ENCODE measurements around the gene RAE1. TPM values are rescaled to one million over a fixed set of nuclear protein-coding genes. Genes with fewer than 3 reads are reported as not detected.

The RAE1 gene
- total RNA-seq, 1 experiment from 2014 or later = 64.1 TPM

DNA sequence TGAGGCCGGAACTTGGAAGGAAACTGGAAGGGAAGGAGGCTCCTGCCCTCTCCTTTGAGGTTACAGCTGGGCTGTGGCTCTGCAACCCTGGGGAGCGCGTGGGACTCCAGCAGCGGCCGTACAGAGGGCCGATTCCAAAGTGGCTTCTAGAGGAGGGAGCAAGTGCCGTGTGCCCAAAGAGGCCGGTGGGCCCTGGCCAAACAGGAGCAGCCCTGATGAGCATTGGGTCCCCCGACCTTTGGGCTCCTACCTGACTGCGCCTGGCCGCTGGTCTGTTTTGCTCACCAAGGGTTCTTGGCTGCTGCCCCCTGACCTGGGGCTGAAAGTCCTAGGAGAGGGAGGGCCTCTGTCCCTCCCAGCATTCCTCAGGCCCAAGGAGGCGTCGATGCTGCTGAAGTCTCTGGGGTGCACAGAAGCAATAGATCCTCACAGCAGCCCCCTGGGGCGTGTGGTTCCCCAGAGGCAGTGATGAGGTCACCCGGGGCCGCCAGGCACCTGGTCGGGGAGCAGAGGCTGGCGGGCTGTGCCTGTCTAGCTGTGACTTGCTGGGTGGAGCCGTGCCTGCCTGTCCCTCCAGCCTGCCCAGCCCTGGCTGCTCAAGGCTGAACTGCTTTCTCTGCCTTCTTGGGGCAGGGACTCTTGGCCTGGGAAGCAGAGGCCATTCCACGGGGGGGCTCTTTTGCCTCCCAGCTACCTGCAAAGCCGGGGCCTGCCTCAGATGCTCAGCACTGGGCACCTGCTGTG is 49.9 kb downstream of the RAE1 start:
- H3K36me3 Mint-ChIP-seq (ENCODE audit: insufficient read depth, unreplicated experiment) = peaks cover 6% of the 10 kb centered on the region
- H3K9me3 Mint-ChIP-seq (ENCODE audit: low read depth, unreplicated experiment) = no peaks in the 10 kb centered on the region
- no peaks in the 10 kb centered on the region for H3K4me1 Mint-ChIP-seq (ENCODE audit: low read depth, unreplicated experiment)
- no peaks in the 10 kb centered on the region for H3K27me3 Mint-ChIP-seq (ENCODE audit: unreplicated experiment)
- no peak overlapping the region for H3K27ac Mint-ChIP-seq (ENCODE audit: unreplicated experiment)
- TF ChIP-seq, protein P1, sequence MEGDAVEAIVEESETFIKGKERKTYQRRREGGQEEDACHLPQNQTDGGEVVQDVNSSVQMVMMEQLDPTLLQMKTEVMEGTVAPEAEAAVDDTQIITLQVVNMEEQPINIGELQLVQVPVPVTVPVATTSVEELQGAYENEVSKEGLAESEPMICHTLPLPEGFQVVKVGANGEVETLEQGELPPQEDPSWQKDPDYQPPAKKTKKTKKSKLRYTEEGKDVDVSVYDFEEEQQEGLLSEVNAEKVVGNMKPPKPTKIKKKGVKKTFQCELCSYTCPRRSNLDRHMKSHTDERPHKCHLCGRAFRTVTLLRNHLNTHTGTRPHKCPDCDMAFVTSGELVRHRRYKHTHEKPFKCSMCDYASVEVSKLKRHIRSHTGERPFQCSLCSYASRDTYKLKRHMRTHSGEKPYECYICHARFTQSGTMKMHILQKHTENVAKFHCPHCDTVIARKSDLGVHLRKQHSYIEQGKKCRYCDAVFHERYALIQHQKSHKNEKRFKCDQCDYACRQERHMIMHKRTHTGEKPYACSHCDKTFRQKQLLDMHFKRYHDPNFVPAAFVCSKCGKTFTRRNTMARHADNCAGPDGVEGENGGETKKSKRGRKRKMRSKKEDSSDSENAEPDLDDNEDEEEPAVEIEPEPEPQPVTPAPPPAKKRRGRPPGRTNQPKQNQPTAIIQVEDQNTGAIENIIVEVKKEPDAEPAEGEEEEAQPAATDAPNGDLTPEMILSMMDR (IDR thresholded peaks at IDR 0.05; ENCODE audit: unreplicated experiment) = no peak
- CTCF ChIA-PET = no interaction called here
- BruUV-seq (replicated peaks) = no TSS peak
- no peak for DNase-seq
- intact Hi-C loops (cut with micrococcal nuclease; ENCODE audit: unreplicated experiment) = no loop called here
- H3K4me3 Mint-ChIP-seq (ENCODE audit: low read depth, unreplicated experiment) = no peak overlapping the region

DNA sequence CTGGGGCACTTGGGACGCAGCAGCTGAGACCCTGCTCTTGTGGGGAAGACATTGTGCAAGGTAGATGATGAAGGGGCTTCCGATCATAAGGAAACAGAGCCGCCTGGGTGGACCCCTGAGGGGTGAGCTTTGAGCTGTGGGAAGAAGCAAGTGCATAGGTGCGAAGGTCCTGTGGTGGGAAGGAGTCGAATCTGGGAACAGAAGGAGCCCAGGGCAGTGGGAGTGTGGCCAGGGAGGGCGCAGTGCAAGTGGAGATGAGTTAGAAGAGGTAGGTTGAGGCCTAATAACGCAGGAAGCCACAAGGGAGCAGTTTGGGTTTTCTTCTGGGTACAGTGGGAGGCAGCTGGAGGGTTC is 50.5 kb downstream of the RAE1 start:
- no peaks in the 10 kb centered on the region for H3K4me1 Mint-ChIP-seq (ENCODE audit: low read depth, unreplicated experiment)
- TF ChIP-seq, protein P1 (IDR thresholded peaks at IDR 0.05; ENCODE audit: unreplicated experiment) = no peak
- no peak overlapping the region for H3K27ac Mint-ChIP-seq (ENCODE audit: unreplicated experiment)
- no peak for DNase-seq
- no peaks in the 10 kb centered on the region for H3K27me3 Mint-ChIP-seq (ENCODE audit: unreplicated experiment)
- CTCF ChIA-PET = no interaction called here
- H3K4me3 Mint-ChIP-seq (ENCODE audit: low read depth, unreplicated experiment) = no peak overlapping the region
- peaks cover 9% of the 10 kb centered on the region for H3K36me3 Mint-ChIP-seq (ENCODE audit: insufficient read depth, unreplicated experiment)
- no TSS peak for BruUV-seq (replicated peaks)
- no peaks in the 10 kb centered on the region for H3K9me3 Mint-ChIP-seq (ENCODE audit: low read depth, unreplicated experiment)
- intact Hi-C loops (cut with micrococcal nuclease; ENCODE audit: unreplicated experiment) = no loop called here

DNA sequence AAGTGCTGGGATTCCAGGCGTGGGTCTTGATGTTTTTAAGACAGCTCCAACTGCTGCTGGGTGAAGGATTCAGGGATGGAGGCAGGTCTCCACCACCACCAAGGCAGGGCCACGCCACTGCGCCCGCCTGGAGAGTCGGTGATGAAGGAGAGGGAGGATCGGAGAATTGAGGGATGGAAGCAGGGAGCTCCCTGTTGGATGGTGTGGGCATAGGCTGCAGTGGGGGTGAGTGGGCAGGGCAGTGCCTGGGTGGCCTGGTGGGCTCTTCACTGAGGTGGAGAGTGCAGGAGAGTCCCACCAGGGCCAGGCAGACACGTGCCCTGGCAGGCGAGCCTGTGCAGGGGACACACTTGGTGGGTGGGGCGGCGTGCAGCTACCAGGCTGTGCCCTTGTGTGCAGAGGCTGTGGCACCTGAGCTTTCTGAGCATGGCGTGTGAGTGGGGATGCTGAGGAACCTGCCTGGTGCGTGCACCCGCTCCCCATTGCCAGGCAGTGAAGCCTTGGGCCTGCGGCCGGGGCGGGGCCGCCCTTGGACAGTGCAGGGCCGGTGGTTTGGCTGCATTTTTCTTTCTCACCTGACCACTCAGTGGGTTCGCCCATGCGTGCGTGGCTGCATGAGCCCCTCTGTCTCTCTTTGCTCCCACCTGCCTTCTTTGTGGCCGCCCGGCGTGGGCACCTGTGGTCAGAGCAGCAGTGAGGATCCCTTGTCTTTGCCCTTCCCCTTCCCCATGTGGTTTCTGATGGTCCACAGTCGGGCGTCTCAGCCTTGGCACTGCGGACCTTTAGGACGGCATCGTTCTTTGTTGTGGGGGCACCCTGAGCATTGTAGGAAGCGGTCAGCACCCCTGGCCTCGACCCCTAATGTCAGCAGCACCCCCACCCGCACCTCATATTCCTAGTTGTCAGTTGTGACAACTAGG is 51.4 kb downstream of the RAE1 start:
- Mint-ChIP-seq H3K27me3 (ENCODE audit: unreplicated experiment) (no peaks in the 10 kb centered on the region), H3K9me3 (ENCODE audit: low read depth, unreplicated experiment) (no peaks in the 10 kb centered on the region), H3K27ac (ENCODE audit: unreplicated experiment) (no peak overlapping the region), H3K4me1 (ENCODE audit: low read depth, unreplicated experiment) (no peaks in the 10 kb centered on the region), H3K36me3 (ENCODE audit: insufficient read depth, unreplicated experiment) (peaks cover 18% of the 10 kb centered on the region), H3K4me3 (ENCODE audit: low read depth, unreplicated experiment) (no peak overlapping the region)
- TF ChIP-seq, protein P1 (IDR thresholded peaks at IDR 0.05; ENCODE audit: unreplicated experiment) = no peak
- BruUV-seq (replicated peaks) = no TSS peak
- CTCF ChIA-PET = no interaction called here
- DNase-seq = no peak
- intact Hi-C loops (cut with micrococcal nuclease; ENCODE audit: unreplicated experiment) = no loop called here

DNA sequence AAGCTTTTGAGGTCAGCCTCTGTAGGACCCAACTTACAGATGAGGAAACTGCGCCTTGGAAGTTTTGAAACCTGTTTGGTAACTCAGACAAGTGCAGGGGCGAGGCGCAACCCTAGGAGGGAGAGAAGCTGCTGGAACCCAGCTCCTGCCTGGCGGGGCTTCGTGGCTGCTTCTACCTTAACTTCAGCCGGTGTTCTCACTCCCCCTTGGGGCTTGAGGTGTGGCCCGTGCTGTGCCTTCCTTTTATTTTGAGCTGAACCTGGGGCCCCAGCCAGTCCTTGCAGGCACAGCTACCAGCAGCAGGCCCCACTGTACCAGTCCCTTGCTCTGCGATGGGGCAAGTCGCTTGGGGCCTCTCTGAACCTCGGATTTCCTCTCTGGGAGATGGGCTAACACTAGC is 52.2 kb downstream of the RAE1 start:
- TF ChIP-seq, protein P1 (IDR thresholded peaks at IDR 0.05; ENCODE audit: unreplicated experiment) = no peak
- Mint-ChIP-seq H3K27ac (ENCODE audit: unreplicated experiment) (no peak overlapping the region), H3K36me3 (ENCODE audit: insufficient read depth, unreplicated experiment) (peaks cover 22% of the 10 kb centered on the region), H3K4me3 (ENCODE audit: low read depth, unreplicated experiment) (no peak overlapping the region), H3K27me3 (ENCODE audit: unreplicated experiment) (no peaks in the 10 kb centered on the region), H3K9me3 (ENCODE audit: low read depth, unreplicated experiment) (no peaks in the 10 kb centered on the region), H3K4me1 (ENCODE audit: low read depth, unreplicated experiment) (no peaks in the 10 kb centered on the region)
- DNase-seq = no peak
- CTCF ChIA-PET = no interaction called here
- intact Hi-C loops (cut with micrococcal nuclease; ENCODE audit: unreplicated experiment) = no loop called here
- BruUV-seq (replicated peaks) = no TSS peak
